Measurements from ENCODE around the gene SHPK. TPM values are rescaled to one million over a fixed set of nuclear protein-coding genes. Genes with fewer than 3 reads are reported as not detected.
"Not testable (repeated sequence)": the region's sequence is repeated elsewhere in the genome, so short reads cannot be mapped to it uniquely, and the experiment has no call there.

The SHPK gene
- total RNA-seq, 1 donor from 2014 or later: 7.8 TPM

DNA sequence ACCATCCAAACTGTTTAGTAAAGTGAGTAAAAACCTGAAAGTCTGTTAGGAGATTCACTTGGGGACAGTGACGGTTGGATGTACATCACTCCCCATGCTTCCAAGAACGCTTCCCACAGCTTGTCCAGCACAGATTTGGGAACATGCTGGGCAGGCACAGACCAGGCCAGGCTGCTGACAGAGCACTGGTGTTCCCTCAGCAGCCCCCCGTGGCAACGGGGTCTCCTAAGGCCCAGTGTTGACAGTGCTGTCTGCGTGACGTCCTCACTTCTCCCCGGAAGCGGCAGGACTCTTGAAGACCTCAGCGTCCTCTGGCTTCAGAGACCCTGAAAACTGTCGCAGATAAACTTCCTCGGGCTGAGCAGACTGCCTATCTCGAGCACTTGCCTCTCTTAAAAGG lies 69.5 kb downstream of the SHPK start:
- H3K4me1 ChIP-seq (ENCODE audit: insufficient read depth, low read length): no peaks in the 10 kb centered on the region
- FAIRE-seq: no peak
- no peak overlapping the region for H3K27ac ChIP-seq (ENCODE audit: low read depth, low read length)
- no peaks in the 10 kb centered on the region for H4K20me1 ChIP-seq (ENCODE audit: insufficient read depth, low read length)
- H3K4me3 Mint-ChIP-seq (ENCODE audit: unreplicated experiment): no peak overlapping the region
- DNase-seq (ENCODE audit: low read depth): no peak
- H3K4me3 ChIP-seq (ENCODE audit: insufficient read depth, low read depth, low read length): no peak overlapping the region
- no peak overlapping the region for H2AFZ ChIP-seq (ENCODE audit: low read depth, low read length)
- H3K9ac ChIP-seq (ENCODE audit: low read length): no peak overlapping the region
- H3K4me1 Mint-ChIP-seq (ENCODE audit: low read depth, unreplicated experiment): no peaks in the 10 kb centered on the region
- H3K36me3 ChIP-seq (ENCODE audit: insufficient read depth, low read length): no peaks in the 10 kb centered on the region
- no peak for TF ChIP-seq EZH2 (IDR thresholded peaks at IDR 0.05; ENCODE audit: insufficient read depth, low read length)
- TF ChIP-seq, protein P1, sequence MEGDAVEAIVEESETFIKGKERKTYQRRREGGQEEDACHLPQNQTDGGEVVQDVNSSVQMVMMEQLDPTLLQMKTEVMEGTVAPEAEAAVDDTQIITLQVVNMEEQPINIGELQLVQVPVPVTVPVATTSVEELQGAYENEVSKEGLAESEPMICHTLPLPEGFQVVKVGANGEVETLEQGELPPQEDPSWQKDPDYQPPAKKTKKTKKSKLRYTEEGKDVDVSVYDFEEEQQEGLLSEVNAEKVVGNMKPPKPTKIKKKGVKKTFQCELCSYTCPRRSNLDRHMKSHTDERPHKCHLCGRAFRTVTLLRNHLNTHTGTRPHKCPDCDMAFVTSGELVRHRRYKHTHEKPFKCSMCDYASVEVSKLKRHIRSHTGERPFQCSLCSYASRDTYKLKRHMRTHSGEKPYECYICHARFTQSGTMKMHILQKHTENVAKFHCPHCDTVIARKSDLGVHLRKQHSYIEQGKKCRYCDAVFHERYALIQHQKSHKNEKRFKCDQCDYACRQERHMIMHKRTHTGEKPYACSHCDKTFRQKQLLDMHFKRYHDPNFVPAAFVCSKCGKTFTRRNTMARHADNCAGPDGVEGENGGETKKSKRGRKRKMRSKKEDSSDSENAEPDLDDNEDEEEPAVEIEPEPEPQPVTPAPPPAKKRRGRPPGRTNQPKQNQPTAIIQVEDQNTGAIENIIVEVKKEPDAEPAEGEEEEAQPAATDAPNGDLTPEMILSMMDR (IDR thresholded peaks at IDR 0.05; ENCODE audit: insufficient read depth, low read depth, low read length): no peak
- H3K4me2 ChIP-seq (ENCODE audit: low read length): no peak overlapping the region
- H3K27me3 ChIP-seq (ENCODE audit: insufficient read depth, low read length): no peaks in the 10 kb centered on the region
- peaks cover 14% of the 10 kb centered on the region for H3K36me3 Mint-ChIP-seq (ENCODE audit: low read depth, unreplicated experiment)
- H3K27ac Mint-ChIP-seq (ENCODE audit: unreplicated experiment): no peak overlapping the region
- H3K9me3 Mint-ChIP-seq (ENCODE audit: unreplicated experiment): no peaks in the 10 kb centered on the region
- H3K9me3 ChIP-seq (ENCODE audit: insufficient read depth, low read depth, low read length): no peaks in the 10 kb centered on the region
- H3K79me2 ChIP-seq (ENCODE audit: insufficient read depth, low read length): no peaks in the 10 kb centered on the region
- no peaks in the 10 kb centered on the region for H3K27me3 Mint-ChIP-seq (ENCODE audit: low read depth, unreplicated experiment)

DNA sequence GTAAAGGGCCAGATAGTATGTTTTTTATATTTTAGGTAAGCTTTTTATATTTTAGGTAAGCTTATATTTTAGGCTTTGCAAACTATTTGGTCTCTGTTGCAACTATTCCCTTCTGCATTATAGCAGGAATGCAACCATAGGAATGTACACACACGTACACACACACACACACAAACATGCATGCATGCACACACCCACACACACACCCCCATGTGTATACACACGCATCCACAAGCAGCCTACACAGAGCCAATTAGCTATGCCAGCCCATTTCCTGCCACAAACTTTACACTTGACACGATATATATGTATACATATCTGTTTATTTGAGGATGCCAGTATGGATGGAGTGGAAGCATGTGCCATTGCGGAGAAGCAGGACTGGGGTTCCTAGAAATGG lies 70.9 kb downstream of the SHPK start:
- no peak for FAIRE-seq

DNA sequence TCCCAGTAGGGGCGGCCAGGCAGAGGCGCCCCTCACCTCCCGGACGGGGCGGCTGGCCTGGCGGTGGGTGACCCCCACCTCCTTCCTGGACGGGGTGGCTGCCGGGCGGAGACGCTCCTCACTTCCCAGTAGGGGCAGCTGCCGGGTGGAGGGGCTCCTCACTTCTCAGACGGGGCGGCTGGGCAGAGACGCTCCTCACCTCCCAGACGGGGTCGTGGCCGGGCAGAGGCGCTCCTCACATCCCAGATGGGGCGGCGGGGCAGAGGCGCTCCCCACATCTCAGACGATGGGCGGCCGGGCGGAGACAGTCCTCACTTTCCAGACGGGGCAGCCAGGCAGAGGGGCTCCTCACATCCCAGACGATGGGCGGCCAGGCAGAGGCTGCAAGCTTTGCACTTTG lies 71.8 kb downstream of the SHPK start:
- peaks cover 10% of the 10 kb centered on the region for H3K36me3 Mint-ChIP-seq (ENCODE audit: low read depth, unreplicated experiment)
- H3K4me3 ChIP-seq (ENCODE audit: insufficient read depth, low read depth, low read length); H3K27me3 Mint-ChIP-seq (ENCODE audit: low read depth, unreplicated experiment); H3K9me3 Mint-ChIP-seq (ENCODE audit: unreplicated experiment); H3K4me1 ChIP-seq (ENCODE audit: insufficient read depth, low read length); H3K36me3 ChIP-seq (ENCODE audit: insufficient read depth, low read length); DNase-seq (ENCODE audit: low read depth); FAIRE-seq; H3K4me3 Mint-ChIP-seq (ENCODE audit: unreplicated experiment); H2AFZ ChIP-seq (ENCODE audit: low read depth, low read length); H3K9me3 ChIP-seq (ENCODE audit: insufficient read depth, low read depth, low read length); H3K9ac ChIP-seq (ENCODE audit: low read length); H3K4me1 Mint-ChIP-seq (ENCODE audit: low read depth, unreplicated experiment); H3K27me3 ChIP-seq (ENCODE audit: insufficient read depth, low read length); H3K4me2 ChIP-seq (ENCODE audit: low read length); H3K27ac ChIP-seq (ENCODE audit: low read depth, low read length); H4K20me1 ChIP-seq (ENCODE audit: insufficient read depth, low read length); H3K79me2 ChIP-seq (ENCODE audit: insufficient read depth, low read length); H3K27ac Mint-ChIP-seq (ENCODE audit: unreplicated experiment): not testable (repeated sequence)

More for the DNA sequence above, 70.9 kb downstream of the SHPK start:
- Mint-ChIP-seq H3K9me3 (ENCODE audit: unreplicated experiment) (no peaks in the 10 kb centered on the region), H3K4me1 (ENCODE audit: low read depth, unreplicated experiment) (no peaks in the 10 kb centered on the region), H3K27ac (ENCODE audit: unreplicated experiment) (no peak overlapping the region), H3K27me3 (ENCODE audit: low read depth, unreplicated experiment) (no peaks in the 10 kb centered on the region), H3K36me3 (ENCODE audit: low read depth, unreplicated experiment) (peaks cover 14% of the 10 kb centered on the region), H3K4me3 (ENCODE audit: unreplicated experiment) (no peak overlapping the region)
- Histone ChIP-seq H3K27ac (ENCODE audit: low read depth, low read length) (no peak overlapping the region), H3K9ac (ENCODE audit: low read length) (no peak overlapping the region), H3K36me3 (ENCODE audit: insufficient read depth, low read length) (no peaks in the 10 kb centered on the region), H3K4me2 (ENCODE audit: low read length) (no peak overlapping the region), H3K4me3 (ENCODE audit: insufficient read depth, low read depth, low read length) (no peak overlapping the region), H3K9me3 (ENCODE audit: insufficient read depth, low read depth, low read length) (no peaks in the 10 kb centered on the region), H3K4me1 (ENCODE audit: insufficient read depth, low read length) (no peaks in the 10 kb centered on the region), H3K27me3 (ENCODE audit: insufficient read depth, low read length) (no peaks in the 10 kb centered on the region), H4K20me1 (ENCODE audit: insufficient read depth, low read length) (no peaks in the 10 kb centered on the region), H3K79me2 (ENCODE audit: insufficient read depth, low read length) (no peaks in the 10 kb centered on the region), H2AFZ (ENCODE audit: low read depth, low read length) (no peak overlapping the region)
- TF ChIP-seq, protein P1 (IDR thresholded peaks at IDR 0.05; ENCODE audit: insufficient read depth, low read depth, low read length): no peak
- no peak for TF ChIP-seq EZH2 (IDR thresholded peaks at IDR 0.05; ENCODE audit: insufficient read depth, low read length)
- no peak for DNase-seq (ENCODE audit: low read depth)

Data from astrocyte (in vitro differentiated cells and primary cell).